ENCODE results near the gene TTC8. TPM values are rescaled to one million over a fixed set of nuclear protein-coding genes. Genes with fewer than 3 reads are reported as not detected.

The TTC8 gene
- total RNA-seq, 1 donor from 2014 or later, result 30.0 TPM

- no peaks in the 10 kb centered on the region for H3K4me1 Mint-ChIP-seq (ENCODE audit: low read depth)
- no peak for TF ChIP-seq CTCF (IDR thresholded peaks at IDR 0.05; ENCODE audit: unreplicated experiment)
- H3K27me3 Mint-ChIP-seq, result no peaks in the 10 kb centered on the region
- H3K27ac Mint-ChIP-seq, result no peak overlapping the region
- no peak overlapping the region for H3K4me3 Mint-ChIP-seq (ENCODE audit: low read depth)
- no peak for DNase-seq (ENCODE audit: low spot score, unreplicated experiment)
- H3K9me3 Mint-ChIP-seq (ENCODE audit: low read depth), result no peaks in the 10 kb centered on the region
- no peaks in the 10 kb centered on the region for H3K36me3 Mint-ChIP-seq (ENCODE audit: insufficient read depth)
Measured at GRCh38 chr14:88919502-88919901, 95.1 kb downstream of the TTC8 start.

Other genes with a start within 250 kb of the TTC8 start
- gene EML5, start 31.7 kb upstream of the TTC8 start, total RNA-seq, result 6.0 and 6.1 TPM in 2 replicates

All from progenitor cell of endocrine pancreas (in vitro differentiated cells).